ENCODE data around the gene C2CD5. TPM values are rescaled to one million over a fixed set of nuclear protein-coding genes. Genes with fewer than 3 reads are reported as not detected.

The C2CD5 gene
- total RNA-seq (2022; extraction: Qiagen RNA extraction; ENCODE audit: low read depth), result 11.1 to 14.2 TPM (median 13.4 TPM) in 5 replicates

GRCh38 chr12:22544038-22544979 lies at the start of gene C2CD5:
Gene C2CD5, minus strand, starts transcription at chr12:22544542. Its CDS starts 392 bp downstream, at chr12:22544150.

Other genes with a start within 250 kb of the C2CD5 start
- gene ST8SIA1, start 209.8 kb downstream of the C2CD5 start, total RNA-seq (2022; extraction: Qiagen RNA extraction; ENCODE audit: low read depth), result not detected in 5 replicates
- 29.0 to 38.1 TPM (median 35.5 TPM) in 5 replicates for gene ETNK1, start 80.6 kb upstream of the C2CD5 start, total RNA-seq (2022; extraction: Qiagen RNA extraction; ENCODE audit: low read depth)